GM12878 (cell line): ENCODE measurements around the gene GLOD5. TPM values are rescaled to one million over a fixed set of nuclear protein-coding genes. Genes with fewer than 3 reads are reported as not detected.

Source experiments
- ATAC-seq: fragments of 200-7000 bp; cut with Tn5 transposase; 3 replicates; pipeline ENCODE4 v1.9.1; 2020; ENCODE audit warnings: mild to moderate bottlenecking, moderate library complexity
- BruUV-seq: library from RNA; stranded (reverse); fragments of 400-500 nt; replicated peaks from 2 replicates; lab custom pipeline; 2021; lab: Mats Ljungman, UMichigan
- CTCF ChIA-PET: fragments of 300-600 bp; sonication (Branson Sonifier 250); formaldehyde crosslinking; extraction: SDS; loops from one replicate; lab custom pipeline; 2021; ENCODE audit warnings: inconsistent platforms; lab: Yijun Ruan, JAX
- POLR2A ChIA-PET: fragments of 350-600 bp; formaldehyde crosslinking; extraction: SDS; loops from one replicate; lab custom pipeline; 2021; ENCODE audit warnings: inconsistent platforms; lab: Charles Lee
- RAD21 ChIA-PET: fragments of 300-600 bp; sonication (Branson Sonifier 250); formaldehyde crosslinking; loops from one replicate; lab custom pipeline; 2023; ENCODE audit warnings: antibody characterized with exemption; ENCODE audit not compliant: unreplicated experiment; lab: Charles Lee
- SMC1A ChIA-PET: fragments of 300-600 bp; sonication (Branson Sonifier 250); formaldehyde crosslinking; loops from one replicate; lab custom pipeline; 2023; ENCODE audit not compliant: unreplicated experiment, uncharacterized antibody; lab: Charles Lee
- DNase-seq: peaks from one replicate; pipeline ENCODE4 v3.0.0-alpha.2; 2011; ENCODE audit warnings: low read depth, low spot score
- FAIRE-seq: peaks from 3 replicates; lab custom pipeline; 2011; peaks lifted over from hg19 to GRCh38; lab: Jason Lieb, UNC
- H2AFZ ChIP-seq: 2 replicates; pipeline ENCODE4 v1.6.0; 2011; ENCODE audit warnings: low read depth, low read length, control low read depth; ENCODE audit not compliant: control insufficient read depth
- H3K27ac ChIP-seq: 2 replicates; pipeline ENCODE4 v1.5.1; 2011; ENCODE audit warnings: control low read depth; ENCODE audit not compliant: control insufficient read depth, insufficient read depth
- H3K27me3 ChIP-seq, 2 experiments: replicated peaks in 1 of 2; 2 replicates each; pipeline versions ENCODE4 v1.6.0 to v1.6.1; 2011; ENCODE audit warnings: low read length in 1 of 2; ENCODE audit not compliant: control insufficient read depth in 2 of 2, insufficient read depth in 2 of 2
- H3K36me3 ChIP-seq, 2 experiments: 2 replicates each; pipeline ENCODE4 v1.5.1; 2011; ENCODE audit warnings: low read length in 1 of 2; ENCODE audit not compliant: control insufficient read depth in 2 of 2, insufficient read depth in 2 of 2
- H3K4me1 ChIP-seq: 2 replicates; pipeline ENCODE4 v1.6.1; 2011; ENCODE audit warnings: mild to moderate bottlenecking, low read length, moderate library complexity, mixed read lengths; ENCODE audit not compliant: control insufficient read depth, insufficient read depth
- H3K4me2 ChIP-seq: 2 replicates; pipeline ENCODE4 v1.6.0; 2011; ENCODE audit warnings: control low read depth; ENCODE audit not compliant: control insufficient read depth, insufficient read depth
- H3K4me3 ChIP-seq: fragments of 200-600 bp; sonication (generic); 2 replicates; pipeline ENCODE4 v1.5.1; 2016
- H3K79me2 ChIP-seq: 2 replicates; pipeline ENCODE4 v1.6.0; 2011; ENCODE audit warnings: low read length; ENCODE audit not compliant: control insufficient read depth, insufficient read depth
- H3K9ac ChIP-seq: 2 replicates; pipeline ENCODE4 v1.8.0; 2011; ENCODE audit warnings: low read length, control low read depth, mixed read lengths; ENCODE audit not compliant: control insufficient read depth, insufficient read depth
- H3K9me3 ChIP-seq: replicated peaks from 3 replicates; pipeline ENCODE4 v1.5.1; 2011; ENCODE audit warnings: mild to moderate bottlenecking, low read length; ENCODE audit not compliant: control insufficient read depth, insufficient read depth
- H4K20me1 ChIP-seq: 2 replicates; pipeline ENCODE4 v1.6.0; 2011; ENCODE audit not compliant: control insufficient read depth, insufficient read depth
- E2F8 ChIP-seq: fragments of 450-650 bp; IDR thresholded peaks from 2 replicates; pipeline ENCODE4 v1.6.1; 2018; ENCODE audit warnings: mild to moderate bottlenecking, low read depth, moderate library complexity; ENCODE audit not compliant: partially characterized antibody
- IKZF2 ChIP-seq, 2 experiments: fragments of 450-650 bp; IDR thresholded peaks; 2 replicates each; pipeline ENCODE4 v1.6.1; 2017; ENCODE audit warnings: mild to moderate bottlenecking in 2 of 2, moderate library complexity in 2 of 2
- MLLT1 ChIP-seq: fragments of 450-650 bp; IDR thresholded peaks from 2 replicates; pipeline ENCODE4 v1.6.1; 2016; ENCODE audit warnings: mild to moderate bottlenecking
- NKRF ChIP-seq: fragments of 450-650 bp; conservative IDR thresholded peaks from 2 replicates; pipeline ENCODE4 v1.6.1; 2017; ENCODE audit warnings: mild to moderate bottlenecking, moderate library complexity
- POLR2AphosphoS5 ChIP-seq: IDR thresholded peaks from 2 replicates; pipeline ENCODE4 v1.6.1; 2011; ENCODE audit warnings: mild to moderate bottlenecking, low read length, inconsistent platforms
- ZBTB4 ChIP-seq: fragments of 450-650 bp; formaldehyde crosslinking; IDR thresholded peaks from 2 replicates; pipeline ENCODE4 v1.4.0; 2022; ENCODE audit warnings: mild to moderate bottlenecking, moderate library complexity
- ZBTB40 ChIP-seq: fragments of 450-650 bp; IDR thresholded peaks from 2 replicates; pipeline ENCODE4 v1.6.1; 2016; ENCODE audit warnings: mild to moderate bottlenecking, moderate library complexity, borderline replicate concordance
- ZNF384 ChIP-seq: IDR thresholded peaks from 2 replicates; pipeline ENCODE4 v1.6.1; 2012; ENCODE audit warnings: low read depth, mild to moderate bottlenecking, low read length, improper control_type of control experiment, borderline replicate concordance
- ZNF622 ChIP-seq: fragments of 450-650 bp; IDR thresholded peaks from 2 replicates; pipeline ENCODE4 v1.6.1; 2017; ENCODE audit warnings: mild to moderate bottlenecking, inconsistent platforms
- WGBS: methylation state at CpG from one replicate; pipeline ENCODE4 v1.1.6; 2016; ENCODE audit warnings: low lambda C conversion rate; ENCODE audit not compliant: insufficient replicate concordance, insufficient coverage; ENCODE audit errors: missing lambda C conversion rate; 5-methylcytosine and 5-hydroxymethylcytosine counted together
- in situ Hi-C: fragments of 300-500 bp; cut with MboI; formaldehyde crosslinking; loops from 9 replicates; pipeline ENCODE4 v1.14.3; 2018; ENCODE audit warnings: mixed read lengths
- intact Hi-C: fragments of 100-400 bp; cut with micrococcal nuclease; formaldehyde crosslinking; loops from one replicate; pipeline ENCODE4 v1.14.2; 2022; ENCODE audit not compliant: unreplicated experiment
- polyA plus RNA-seq, 11 experiments: library from polyadenylated mRNA; depleted of rRNA in 4 of 11; unstranded in 6 of 11; stranded (reverse) in 5 of 11; fragments of >200 nt; fragmentation: Nextera tagmentation in 4 of 11; fragmentation: Illumina TruSeq in 1 of 11; extraction: Ambion mirVana in 4 of 11; extraction: Trizol in 1 of 11; gene quantifications; 1 replicate in 1 of 11; 2 replicates in 10 of 11; pipeline versions ENCODE4 v1.2.1 to v1.2.3, GENCODE V29; 2011 to 2016; ENCODE audit warnings: inconsistent platforms in 2 of 11, missing spikeins in 2 of 11, low read depth in 1 of 11
- total RNA-seq, 4 experiments: library from RNA; depleted of rRNA in 3 of 4; stranded (reverse); fragments of >200 nt in 3 of 4; fragmentation: Illumina TruSeq in 1 of 4; extraction: Trizol in 1 of 4; gene quantifications; 2 replicates each; pipeline versions ENCODE4 v1.2.1 to v1.2.3, GENCODE V29; 2013 to 2021

The GLOD5 gene
- total and polyA plus RNA-seq, 10 of the 15 experiments (the other 5 are each of a cell fraction or from before 2014, with no cell fraction given), result not detected

GRCh38 chrX:48794911-48795515 lies 33.5 kb downstream of the GLOD5 start:
- 38% methylated on average over 8 of the region's 8 CpGs for WGBS
- Histone ChIP-seq H3K4me2 (no peak overlapping the region), H3K4me1 (no peaks in the 10 kb centered on the region), H3K4me3 (no peak overlapping the region), H3K79me2 (no peaks in the 10 kb centered on the region), H3K27me3 (no peaks in the 10 kb centered on the region), H3K9ac (no peak overlapping the region), H3K9me3 (no peaks in the 10 kb centered on the region), H3K36me3 (no peaks in the 10 kb centered on the region), H2AFZ (no peak overlapping the region), H3K27ac (no peak overlapping the region), H4K20me1 (no peaks in the 10 kb centered on the region)
- BruUV-seq, result no TSS peak
- ATAC-seq, result no peak
- no peak for DNase-seq
- ChIA-PET CTCF (no interaction called here), POLR2A (no interaction called here), RAD21 (no interaction called here), SMC1A (no interaction called here)
- FAIRE-seq, result no peak
- intact Hi-C loops (no loop called here), in situ Hi-C loops (loop anchor here (5.0 kb wide), 1 partner anchor 32 kb away; the partner anchor contains the start of gene ERAS)
- TF ChIP-seq MLLT1 (no peak), ZNF622 (no peak), IKZF2 (IDR thresholded peaks at IDR 0.05) (no peak), ZBTB40 (no peak), E2F8 (no peak), ZBTB4 (no peak), POLR2AphosphoS5 (no peak), ZNF384 (no peak), NKRF (no peak)
